GM19438 (cell line): ENCODE data around the gene CLK3.
"Not testable (repeated sequence)": the region's sequence is repeated elsewhere in the genome, so short reads cannot be mapped to it uniquely, and the experiment has no call there.

ENCODE experiments used
- ATAC-seq: cut with Tn5 transposase; IDR thresholded peaks from one replicate; pipeline ENCODE4 v1.9.1; 2021; ENCODE audit warnings: low read depth; ENCODE audit not compliant: unreplicated experiment

CLK3 gene

GRCh38 chr15:74641151-74641550 lies 25.5 kb downstream of the CLK3 start:
- ATAC-seq, result no peak

GRCh38 chr15:74642348-74642733 lies 26.7 kb downstream of the CLK3 start:
- ATAC-seq, result no peak

- no peak for ATAC-seq
These were observed 27.4 kb downstream of the CLK3 start for GRCh38 chr15:74642734-74643664.

- ATAC-seq, result no peak
These were observed 28.1 kb downstream of the CLK3 start for GRCh38 chr15:74643665-74644204.

GRCh38 chr15:74646480-74646879 lies 30.8 kb downstream of the CLK3 start:
- ATAC-seq, result no peak

- no peak for ATAC-seq
These were observed 32.6 kb downstream of the CLK3 start for GRCh38 chr15:74648051-74648842.

GRCh38 chr15:74651242-74651741 lies 35.7 kb downstream of the CLK3 start:
- no peak for ATAC-seq

- ATAC-seq, result no peak
These were observed 37.9 kb downstream of the CLK3 start for GRCh38 chr15:74653426-74654102.

- no peak for ATAC-seq
These were observed 39.8 kb downstream of the CLK3 start for GRCh38 chr15:74655424-74655823.

GRCh38 chr15:74656935-74657535 lies 41.4 kb downstream of the CLK3 start:
- no peak for ATAC-seq

GRCh38 chr15:74657846-74658245 lies 42.2 kb downstream of the CLK3 start:
- no peak for ATAC-seq

- ATAC-seq, result not testable (repeated sequence)
These were observed 45.6 kb downstream of the CLK3 start for GRCh38 chr15:74661280-74661679.

- no peak for ATAC-seq
These were observed 46.6 kb downstream of the CLK3 start for GRCh38 chr15:74662064-74662860.

- no peak for ATAC-seq
These were observed 47.8 kb downstream of the CLK3 start for GRCh38 chr15:74663303-74664027.

- no peak for ATAC-seq
These were observed 48.5 kb downstream of the CLK3 start for GRCh38 chr15:74664028-74664616.

- ATAC-seq, result no peak
These were observed 49.0 kb downstream of the CLK3 start for GRCh38 chr15:74664670-74665069.

- no peak for ATAC-seq
These were observed 52.3 kb downstream of the CLK3 start for GRCh38 chr15:74667975-74668374.

- ATAC-seq, result no peak
These were observed 54.0 kb downstream of the CLK3 start for GRCh38 chr15:74669627-74670026.
